DMS 273 treated with DMSO at 0.1 percent for 48 hours (cell line): ENCODE data around the gene KIF26B.

Experiments
- DNase-seq: peaks from one replicate; lab custom pipeline; 2025; lab: John Stamatoyannopoulos, UW

Gene KIF26B

DNA sequence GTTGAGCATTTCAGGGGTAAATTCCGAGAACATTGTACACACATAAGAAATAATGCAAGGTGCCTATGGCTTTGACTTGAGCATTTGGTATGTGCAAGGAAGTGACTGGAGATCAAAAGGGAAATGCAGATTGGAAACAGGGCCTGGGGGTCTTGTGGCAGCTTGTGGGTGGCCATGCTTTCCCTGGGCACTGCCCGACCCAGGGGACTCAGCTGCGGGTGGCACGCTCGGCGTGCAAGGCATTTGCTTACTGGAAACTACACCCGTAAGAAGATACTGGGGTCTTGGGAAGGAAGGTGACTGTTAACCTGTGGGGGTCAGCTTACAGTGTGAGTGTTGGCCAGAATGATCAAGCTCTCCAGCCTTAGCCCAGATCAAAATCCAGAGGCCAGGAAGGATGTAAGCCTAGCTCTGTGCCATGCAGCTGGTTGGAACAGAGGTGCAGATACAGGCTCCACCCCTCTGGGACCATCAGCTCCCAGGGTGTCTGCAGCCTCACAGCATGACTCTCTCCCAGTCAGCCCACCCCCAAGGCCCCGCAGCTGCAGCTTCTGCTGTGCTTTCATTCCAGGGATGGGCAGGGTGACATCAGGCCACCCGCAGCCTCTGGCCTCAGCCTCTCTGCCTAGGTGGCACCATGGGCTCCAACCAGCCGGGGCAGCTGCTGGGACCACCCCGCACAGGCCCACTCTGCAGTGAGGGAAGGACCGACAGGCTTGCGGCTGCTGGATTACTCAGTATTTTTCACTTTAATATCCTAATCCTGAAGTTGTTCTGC lies 55.1 kb downstream of the KIF26B start:
- DNase-seq = no peak

DNA sequence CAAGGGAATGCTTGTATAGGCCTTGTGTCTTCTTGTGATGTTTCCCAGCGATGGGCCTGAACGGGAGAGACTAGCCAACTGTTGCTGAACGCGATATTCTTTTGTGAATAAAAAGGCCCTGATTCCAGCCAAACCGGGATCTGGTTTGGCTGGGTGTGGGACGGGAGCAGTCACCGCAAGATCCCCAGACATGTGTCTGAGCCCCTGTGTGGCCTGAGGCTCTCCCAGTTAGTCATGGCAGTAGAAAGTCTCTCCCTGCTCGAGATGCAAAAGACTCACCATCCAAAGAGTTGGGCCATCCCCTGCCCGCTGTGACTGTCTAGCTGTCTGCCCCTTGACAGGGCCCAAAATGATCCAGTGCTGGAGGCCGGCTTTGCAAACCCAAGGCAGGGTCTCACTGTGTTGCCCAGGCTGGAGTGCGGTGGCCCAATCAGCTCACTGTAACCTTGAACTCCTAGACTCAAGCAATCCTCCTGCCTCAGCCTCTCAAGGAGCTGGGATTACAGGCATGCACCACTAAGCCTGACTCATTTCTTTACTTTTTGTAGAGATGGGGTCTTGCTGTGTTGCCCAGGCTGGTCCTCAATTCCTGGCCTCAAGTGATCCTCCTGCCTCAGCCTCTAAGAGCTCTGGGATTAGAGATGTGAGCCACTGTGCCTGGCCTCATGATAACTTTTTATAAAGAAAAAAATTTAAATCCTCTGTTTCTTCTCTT lies 56.4 kb downstream of the KIF26B start:
- no peak for DNase-seq

DNA sequence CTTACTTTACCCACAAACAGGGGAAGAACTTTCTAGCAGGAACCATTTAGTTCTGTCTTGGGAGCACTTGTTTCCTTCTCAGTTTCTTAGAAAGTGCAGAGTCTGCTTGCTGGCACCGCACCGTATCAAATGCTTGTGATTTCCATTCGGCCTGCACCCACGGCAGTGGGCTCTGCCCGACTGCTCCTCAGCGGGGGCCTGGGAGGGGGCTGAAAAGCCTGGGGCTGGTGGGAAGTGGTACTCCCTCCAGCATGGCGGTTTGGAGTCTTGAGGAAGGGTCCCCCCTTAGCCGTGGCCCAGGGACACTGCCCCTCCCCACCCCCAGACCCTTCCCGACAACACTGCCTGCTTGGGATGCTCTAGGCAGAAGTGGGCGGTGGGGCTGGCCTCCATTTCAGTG lies 57.0 kb downstream of the KIF26B start:
- DNase-seq = no peak

DNA sequence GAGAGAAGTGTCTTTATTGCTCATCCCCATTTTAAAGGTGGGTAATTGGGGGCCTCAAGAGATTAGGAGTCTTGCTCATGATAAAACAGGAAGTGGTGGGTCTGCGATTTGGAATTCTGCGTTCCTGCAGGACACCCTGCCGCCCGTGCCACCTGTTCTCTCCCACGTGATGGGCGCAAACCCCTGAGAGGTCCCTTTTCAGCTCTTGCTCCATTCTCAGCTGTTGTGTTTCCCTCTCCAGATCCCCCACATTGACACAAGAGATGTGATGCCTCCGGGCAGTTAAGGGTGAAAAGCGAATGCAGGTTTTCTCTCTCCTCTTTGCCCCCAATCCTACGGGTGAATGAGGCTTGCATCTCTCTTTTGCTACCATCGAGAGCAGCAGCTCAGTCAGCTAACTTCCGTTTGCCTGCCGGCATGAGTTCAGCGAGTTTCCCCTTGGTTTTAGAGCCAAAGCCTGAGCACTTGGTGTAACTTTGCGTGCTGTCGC lies 57.5 kb downstream of the KIF26B start:
- DNase-seq = no peak

DNA sequence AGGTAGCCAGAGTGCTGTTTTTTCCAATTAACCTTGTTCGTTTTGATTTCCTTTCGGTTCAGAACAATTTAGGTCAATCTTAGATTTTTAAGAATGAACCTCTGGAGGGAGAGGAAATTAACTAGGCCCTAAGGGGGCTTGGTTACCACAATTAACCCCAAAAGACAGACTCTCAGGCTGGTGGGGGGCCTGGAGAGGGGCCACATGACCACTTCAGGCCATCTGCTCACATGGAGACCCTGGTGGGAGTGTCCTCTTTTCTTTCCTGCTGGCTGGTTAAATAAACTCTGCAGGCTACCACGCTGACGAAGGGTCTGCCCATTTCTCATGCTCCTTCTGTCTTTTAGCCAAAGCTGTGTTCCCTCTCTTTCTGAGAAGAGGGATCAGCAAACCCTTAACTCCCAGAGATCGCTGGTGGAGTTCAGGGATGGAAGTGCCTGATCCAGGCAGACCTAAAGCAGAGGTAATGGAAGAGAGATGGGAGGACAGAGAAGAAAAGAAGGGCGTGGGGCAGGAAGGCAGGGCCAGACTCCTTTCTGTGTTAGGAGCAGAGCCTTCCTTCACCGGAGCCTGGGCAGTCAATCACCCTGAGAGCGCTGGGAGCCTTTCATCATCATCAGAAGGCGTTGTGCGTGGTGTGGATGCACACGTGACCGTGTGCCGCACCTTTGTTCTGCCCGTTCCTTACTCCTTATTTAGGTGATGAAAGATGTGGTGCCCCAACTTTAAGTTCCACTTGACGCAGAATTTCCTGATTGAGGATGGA lies 58.5 kb downstream of the KIF26B start:
- DNase-seq = no peak

DNA sequence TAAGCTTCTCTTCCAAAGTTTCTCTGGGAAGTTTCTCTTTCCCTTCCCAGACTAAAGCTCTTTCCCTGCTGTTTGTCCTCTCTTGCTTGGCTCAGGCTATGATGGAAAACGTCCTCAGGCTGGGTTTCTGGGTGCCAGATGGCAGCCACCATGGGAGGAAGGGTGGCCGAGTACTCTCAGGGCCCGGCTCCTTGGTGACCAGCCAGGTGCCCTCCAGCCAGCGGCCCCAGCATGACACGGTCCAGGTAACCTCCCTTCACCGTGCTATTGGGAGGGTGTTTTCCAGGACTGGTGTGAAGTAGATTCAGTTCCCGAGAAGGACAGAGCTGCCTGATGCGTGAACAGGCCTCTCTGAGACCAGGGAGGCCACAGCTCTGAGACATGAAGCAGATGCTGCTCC lies 60.3 kb downstream of the KIF26B start:
- no peak for DNase-seq

DNA sequence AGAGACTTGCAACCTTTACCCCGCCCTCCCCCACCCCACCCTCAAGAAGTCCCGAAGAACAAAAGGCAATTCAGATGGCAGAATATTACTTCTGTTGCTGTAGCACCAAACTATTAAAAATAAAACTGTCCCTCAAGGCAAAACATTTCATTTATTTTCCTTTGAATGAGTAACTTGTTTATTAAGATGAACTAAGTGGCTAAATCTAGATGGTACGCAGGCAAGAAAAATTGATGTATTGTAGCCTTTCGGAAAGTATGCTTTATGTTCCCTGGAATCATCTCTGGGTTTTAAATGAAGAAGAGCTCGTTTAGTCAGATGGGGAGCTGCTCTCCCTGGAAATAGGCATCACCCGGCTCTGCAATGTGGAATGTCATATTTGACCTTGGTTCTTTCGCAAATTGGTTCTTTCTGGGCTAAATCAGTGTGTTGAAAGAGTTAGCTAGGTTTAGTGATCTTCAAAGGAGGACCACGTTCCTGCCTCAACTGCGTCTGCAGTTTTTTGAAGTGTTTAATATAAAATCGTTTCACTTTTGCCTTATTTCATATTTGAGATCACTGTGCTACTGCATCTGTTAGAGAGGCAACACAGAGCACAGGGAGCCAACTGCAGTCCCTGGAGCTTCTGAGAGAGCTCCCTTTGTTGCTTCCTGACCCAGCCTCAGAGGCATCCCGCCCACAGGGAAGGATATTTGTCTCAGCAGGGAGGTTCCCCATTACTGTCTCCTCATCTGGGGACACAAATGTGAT lies 61.8 kb downstream of the KIF26B start:
- no peak for DNase-seq

DNA sequence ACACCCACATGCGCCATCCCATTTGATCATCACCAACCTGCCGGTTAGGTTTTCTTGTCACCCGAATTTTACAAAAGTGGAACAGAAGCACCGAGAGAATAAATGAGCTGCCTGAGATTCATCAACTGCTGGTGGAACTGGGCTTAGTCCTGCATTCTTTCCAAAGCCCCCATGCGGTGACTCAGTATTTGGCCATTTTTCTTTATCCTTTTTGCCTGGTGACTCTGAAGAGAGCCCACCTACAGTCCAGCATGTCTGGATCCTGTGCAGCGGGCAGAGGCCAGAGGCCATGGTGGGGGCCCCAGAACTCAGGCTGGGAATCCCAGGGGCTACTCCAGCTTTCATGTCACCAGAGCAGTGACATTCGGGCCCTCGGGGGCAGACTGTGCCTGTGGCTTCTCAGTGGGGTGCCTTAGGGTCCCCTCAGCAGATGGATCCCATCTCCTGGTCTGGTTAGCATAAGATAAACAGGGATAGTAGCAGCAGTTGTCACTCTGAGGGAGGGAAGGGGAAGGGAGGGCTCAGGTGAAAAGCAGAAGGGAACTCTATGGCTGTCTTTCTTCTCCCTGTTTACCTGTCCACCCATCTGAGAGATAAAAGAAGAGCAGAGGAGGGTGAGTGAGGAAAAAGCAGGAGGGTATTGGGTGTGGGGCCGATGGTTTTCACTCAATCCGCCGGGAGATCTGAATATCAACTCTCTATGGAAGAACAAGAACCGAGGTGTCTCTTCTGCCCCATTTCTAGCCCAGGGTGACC lies 63.2 kb downstream of the KIF26B start:
- DNase-seq = no peak

DNA sequence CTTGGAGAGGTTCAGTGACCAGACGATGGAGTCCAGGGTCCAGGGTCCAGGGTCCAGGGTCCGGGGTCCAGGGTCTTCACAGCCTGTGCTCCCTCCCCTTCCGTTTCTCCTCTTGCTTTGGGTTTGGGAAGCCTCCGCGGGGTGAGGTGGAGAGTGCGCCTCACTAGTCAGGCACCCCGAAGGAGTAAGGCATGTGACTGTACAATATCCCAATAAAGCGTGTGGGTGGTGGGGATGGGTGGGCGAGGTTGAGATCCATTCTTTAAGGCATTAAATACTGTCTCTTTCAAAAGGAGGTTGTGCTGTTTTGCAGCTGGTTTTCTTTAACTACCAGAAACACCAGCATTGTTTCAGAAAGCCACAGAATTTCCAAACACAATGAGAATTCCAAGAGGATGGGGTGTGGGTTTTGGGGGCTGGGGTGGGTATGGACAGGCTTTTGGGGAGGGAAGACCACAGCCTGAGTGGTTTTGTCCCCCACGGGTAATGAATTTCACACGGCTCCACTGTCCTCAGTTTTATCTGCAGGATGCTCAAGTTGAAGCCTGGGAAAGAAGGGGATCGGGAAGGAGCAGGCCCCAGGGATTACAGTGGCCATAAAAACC lies 65.7 kb downstream of the KIF26B start:
- DNase-seq = no peak

DNA sequence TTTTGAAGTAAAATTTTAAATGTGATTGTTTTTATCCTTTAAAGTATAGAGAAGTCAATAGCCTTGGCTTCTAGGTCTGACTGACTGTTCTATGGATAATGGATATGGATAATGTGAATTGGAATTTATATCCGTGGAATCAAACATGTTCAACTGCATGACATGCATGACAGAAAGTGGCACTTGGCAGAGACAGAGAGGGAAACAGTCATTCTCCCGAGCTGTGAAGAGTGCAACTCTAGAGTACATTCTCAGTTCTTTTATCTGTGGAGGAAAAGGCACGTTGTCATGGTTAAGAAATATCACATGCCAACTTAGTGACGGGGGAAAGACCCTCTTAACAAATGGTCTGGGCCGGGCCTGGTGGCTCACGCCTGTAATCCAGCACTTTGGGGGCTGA lies 67.0 kb downstream of the KIF26B start:
- no peak for DNase-seq

DNA sequence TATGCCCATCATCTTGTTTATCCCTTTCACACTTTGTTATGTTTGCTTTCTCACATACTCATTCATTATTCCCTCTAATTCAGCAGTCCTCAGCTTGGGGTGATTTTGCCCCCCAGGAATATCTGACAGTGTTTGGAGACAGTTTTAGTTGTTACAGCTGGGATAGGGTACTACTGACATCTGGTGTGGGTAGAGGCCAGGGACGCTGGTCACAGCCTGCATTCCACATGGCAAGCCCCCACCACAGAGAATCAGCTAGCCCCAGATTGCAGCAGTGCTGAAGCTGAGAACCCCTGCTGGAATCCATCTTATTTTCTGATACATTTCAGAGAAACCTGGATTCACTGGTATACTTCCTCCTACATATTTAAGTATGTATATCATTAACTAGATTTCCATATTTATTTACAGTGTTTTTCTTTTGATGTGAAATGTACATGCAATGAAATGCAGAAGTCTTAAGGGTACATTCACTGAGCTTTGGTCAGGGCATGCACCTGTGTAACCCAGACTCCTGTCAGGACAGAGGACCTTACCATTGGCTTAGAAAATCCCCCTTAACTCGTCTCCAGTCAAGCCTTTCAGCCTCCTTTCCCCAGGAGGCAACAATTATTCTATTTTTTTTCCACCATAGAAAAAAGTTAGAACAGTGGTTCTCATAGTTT lies 68.3 kb downstream of the KIF26B start:
- no peak for DNase-seq

DNA sequence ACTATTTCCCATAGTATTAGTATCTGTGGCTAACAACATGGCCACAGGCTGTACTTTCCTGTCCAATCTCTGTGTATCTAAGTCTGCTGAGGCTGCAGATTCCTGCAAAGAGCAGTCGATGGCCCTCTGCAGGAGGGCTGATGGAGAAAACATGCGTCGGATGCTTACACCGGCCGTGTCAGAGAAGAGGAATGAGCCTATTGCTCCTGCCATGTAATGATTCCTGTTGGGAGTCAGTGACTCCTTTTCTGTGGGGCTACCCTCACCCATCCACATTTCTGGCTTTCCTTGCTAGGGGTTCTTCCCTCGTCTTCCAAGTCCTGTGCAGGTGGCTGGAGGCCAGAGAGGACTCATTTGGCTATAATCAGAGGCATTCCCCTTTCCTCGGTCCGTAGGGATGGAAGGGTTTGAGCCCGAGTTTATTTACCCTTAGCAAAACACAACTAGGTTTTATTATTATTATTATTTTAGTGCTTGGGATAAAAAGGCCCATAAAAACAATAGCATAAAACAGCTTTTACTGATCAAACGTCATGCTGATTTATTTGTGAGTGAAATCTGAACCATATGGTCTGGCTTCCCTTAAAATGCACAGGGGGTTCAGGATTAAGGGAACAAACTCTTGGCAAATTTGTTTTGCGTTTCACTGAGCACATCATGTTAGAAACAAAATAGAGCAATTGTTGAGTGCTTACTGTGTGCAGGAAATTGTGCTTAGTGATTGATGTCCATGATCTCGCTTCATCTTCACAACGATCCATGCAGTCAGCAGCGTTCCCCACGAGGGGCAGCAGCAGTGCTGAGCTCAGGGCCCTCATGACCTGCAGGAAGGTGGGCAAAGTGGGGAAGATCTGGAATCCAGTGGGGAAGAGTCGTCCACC lies 70.8 kb downstream of the KIF26B start:
- DNase-seq = no peak

DNA sequence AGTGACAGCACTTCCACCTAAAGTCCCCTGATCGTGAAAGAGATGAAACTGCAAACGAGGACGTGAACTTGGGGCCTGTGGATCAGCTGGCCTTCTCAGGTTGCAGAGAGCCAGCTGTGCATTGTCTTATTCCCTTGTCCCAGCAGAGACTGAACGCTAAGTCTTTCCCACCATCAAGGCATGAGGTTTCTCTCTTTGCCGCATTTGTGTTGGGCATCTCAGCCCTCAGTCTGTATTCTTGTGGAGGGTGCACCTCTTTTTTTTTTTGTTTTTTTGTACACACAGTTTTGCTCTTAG lies 71.4 kb downstream of the KIF26B start:
- no peak for DNase-seq

DNA sequence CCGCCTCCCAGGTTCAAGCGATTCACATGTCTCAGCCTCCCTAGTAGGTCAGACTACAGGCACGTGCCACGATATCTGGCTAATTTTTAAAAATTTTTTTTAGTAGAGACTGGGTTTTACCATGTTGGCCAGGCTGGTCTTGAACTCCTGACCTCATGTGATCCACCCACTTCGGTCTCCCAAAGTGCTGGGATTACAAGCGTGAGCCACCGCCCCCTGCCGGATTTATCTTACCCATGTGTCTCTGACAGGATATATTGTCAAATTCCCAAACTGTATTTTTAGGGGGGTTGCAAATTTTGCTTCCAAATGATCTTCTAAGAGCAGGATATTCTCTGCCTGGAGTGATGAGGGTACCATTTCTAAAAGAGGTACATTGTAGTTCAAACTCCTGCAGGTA lies 74.3 kb downstream of the KIF26B start:
- no peak for DNase-seq

DNA sequence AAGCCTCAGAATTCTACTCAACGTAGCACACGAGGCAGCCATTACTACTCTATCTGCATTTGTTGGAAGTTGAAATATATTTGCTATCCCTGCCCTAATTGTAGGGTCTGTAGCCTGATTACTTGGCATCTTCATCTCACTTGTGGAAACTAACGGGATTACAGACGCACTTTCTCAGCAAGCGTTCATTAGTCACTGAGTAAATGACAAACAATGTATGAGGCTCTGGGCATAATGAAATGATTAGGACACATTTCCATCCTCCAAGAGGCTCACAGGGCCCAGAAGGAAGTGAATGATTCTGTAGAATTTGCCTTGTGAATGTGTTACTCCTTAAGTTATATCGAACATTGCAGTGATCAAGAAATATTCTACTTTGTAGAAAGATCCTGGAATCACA lies 78.1 kb downstream of the KIF26B start:
- DNase-seq = no peak

DNA sequence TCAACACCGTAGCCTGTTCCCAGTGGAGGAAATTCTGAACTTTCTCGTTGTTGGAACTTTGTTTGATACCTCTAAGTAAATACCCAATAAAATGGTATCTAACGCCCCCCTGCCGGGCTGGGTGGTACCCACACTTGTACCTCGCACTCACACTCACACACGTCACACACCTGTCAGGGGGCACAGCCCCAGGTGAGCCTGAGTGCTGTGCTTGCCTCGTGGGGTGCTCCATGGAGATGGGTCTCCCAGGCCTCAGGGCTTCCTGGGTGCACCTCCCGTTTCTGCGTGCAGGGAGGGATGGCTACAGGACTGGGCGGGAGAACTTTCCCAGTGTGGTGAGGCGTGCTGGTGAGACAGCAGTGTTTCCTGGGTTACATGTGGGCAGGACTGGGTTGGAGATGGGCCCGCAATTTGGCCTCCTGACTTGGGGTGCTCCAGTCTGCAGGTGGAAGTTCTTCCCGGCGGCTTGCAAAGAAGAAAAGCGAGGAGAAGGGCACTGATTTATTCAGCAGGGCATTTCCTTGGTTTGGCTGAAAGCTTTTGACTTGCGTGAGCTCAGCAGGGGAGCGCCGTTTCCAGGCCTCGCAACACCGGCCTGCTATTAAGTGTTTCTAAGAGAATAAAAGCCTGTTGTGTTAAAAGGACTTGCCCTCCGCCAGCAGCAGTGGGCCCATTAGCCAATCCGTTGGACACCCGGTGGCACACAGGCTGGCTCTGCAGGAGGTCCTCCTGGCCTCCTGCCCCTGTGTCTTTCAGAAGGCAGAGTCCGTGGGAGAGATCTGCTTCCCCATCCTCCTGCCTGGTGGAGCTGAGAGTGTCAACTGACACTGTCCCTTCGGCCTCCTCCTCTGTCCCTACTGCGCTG lies 79.7 kb downstream of the KIF26B start:
- DNase-seq = no peak

DNA sequence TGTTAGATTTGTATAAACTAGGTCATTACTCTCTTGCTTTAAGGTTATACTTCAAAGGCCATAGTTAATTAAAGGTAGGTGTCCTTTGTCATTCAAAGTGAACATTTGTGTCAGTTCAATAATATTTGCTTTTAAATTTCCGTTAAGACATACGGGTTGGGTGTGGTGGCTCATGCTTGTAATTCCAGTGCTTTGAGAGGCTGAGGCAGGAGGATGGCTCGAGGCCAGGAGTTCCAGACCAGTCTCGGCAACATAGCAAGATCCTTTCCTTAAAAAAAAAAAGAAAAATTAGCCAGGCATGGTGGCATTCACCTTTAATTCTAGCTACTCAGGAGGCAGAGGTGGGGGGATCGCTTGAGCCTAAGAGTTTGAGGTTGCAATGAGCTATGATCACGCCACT lies 80.4 kb downstream of the KIF26B start:
- no peak for DNase-seq

DNA sequence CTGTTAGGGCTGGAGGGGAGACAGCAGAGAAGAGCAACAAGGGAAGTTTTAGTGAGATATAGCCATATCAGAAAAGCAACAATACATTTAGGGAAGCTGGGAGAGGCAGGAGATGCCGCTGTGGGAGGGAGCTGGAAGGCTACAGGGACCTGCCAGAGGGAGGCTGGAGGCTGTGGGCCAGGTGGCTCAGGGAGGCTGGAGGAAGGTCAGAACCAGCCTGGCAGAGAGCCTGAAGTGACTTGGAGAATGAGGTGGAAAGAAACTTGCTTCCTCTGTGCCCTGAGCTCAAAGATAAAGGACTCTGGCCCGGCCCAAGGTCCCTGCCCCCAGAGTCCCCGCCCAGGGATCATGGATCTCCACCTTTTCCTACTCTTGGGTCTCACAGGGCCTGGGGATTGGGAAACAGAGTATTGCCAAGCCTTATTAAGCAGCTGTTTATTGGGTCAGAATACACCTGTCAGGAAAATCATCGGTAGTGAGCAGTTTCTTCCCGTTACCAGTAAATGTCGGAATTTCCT lies 85.9 kb downstream of the KIF26B start:
- DNase-seq = no peak
